ENCODE results near the gene ZNF516.

Gene ZNF516

DNA sequence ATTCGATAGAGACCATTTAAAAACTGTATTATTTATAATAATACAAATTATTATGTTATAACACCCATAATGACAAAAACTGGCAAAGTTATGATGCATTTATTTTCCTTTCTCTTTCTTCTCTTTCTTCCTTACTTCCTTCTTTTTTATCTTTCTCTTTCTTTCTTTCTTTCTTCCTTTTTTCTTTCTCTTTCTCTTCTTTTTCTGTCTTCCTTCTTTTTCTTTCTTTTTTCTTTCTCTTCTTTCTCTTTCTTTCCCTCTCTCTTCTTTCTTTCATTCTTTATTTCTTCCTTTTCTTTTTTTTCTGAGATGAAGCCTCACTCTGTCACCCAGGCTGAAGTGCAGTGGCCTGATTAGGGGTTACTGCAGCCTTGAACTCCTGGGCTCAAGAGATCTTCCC is 27.5 kb upstream of the ZNF516 start:
- TF ChIP-seq, protein P1, sequence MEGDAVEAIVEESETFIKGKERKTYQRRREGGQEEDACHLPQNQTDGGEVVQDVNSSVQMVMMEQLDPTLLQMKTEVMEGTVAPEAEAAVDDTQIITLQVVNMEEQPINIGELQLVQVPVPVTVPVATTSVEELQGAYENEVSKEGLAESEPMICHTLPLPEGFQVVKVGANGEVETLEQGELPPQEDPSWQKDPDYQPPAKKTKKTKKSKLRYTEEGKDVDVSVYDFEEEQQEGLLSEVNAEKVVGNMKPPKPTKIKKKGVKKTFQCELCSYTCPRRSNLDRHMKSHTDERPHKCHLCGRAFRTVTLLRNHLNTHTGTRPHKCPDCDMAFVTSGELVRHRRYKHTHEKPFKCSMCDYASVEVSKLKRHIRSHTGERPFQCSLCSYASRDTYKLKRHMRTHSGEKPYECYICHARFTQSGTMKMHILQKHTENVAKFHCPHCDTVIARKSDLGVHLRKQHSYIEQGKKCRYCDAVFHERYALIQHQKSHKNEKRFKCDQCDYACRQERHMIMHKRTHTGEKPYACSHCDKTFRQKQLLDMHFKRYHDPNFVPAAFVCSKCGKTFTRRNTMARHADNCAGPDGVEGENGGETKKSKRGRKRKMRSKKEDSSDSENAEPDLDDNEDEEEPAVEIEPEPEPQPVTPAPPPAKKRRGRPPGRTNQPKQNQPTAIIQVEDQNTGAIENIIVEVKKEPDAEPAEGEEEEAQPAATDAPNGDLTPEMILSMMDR (IDR thresholded peaks at IDR 0.05; ENCODE audit: control insufficient read depth, insufficient read depth, low read depth, low read length, missing control alignments) = no peak
- H3K4me3 ChIP-seq (ENCODE audit: control insufficient read depth, low read depth, low read length) = no peak overlapping the region
- DNase-seq (ENCODE audit: low read depth) = no peak

DNA sequence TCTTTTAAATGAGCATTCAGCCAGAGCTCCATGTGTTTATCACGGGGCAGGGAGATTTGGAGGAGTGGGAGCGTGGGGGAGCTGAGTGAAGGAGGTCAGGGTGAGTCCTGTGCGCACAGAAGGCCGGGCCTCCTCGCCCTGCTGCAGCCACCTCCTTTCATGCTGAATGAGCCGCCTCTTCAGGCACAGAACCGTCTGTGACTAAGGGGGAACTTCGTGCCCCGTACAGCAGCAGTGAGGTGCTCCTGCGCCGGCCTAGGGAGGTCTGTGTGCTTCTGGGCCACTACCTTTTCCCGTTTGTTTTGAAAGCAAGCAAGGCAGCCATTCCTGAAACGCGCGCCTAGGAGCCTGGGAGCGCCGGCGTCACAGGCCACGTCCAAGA is 27.1 kb upstream of the ZNF516 start:
- H3K4me3 ChIP-seq (ENCODE audit: control insufficient read depth, low read depth, low read length) = no peak overlapping the region
- TF ChIP-seq, protein P1 (IDR thresholded peaks at IDR 0.05; ENCODE audit: control insufficient read depth, insufficient read depth, low read depth, low read length, missing control alignments) = no peak
- no peak for DNase-seq (ENCODE audit: low read depth)

DNA sequence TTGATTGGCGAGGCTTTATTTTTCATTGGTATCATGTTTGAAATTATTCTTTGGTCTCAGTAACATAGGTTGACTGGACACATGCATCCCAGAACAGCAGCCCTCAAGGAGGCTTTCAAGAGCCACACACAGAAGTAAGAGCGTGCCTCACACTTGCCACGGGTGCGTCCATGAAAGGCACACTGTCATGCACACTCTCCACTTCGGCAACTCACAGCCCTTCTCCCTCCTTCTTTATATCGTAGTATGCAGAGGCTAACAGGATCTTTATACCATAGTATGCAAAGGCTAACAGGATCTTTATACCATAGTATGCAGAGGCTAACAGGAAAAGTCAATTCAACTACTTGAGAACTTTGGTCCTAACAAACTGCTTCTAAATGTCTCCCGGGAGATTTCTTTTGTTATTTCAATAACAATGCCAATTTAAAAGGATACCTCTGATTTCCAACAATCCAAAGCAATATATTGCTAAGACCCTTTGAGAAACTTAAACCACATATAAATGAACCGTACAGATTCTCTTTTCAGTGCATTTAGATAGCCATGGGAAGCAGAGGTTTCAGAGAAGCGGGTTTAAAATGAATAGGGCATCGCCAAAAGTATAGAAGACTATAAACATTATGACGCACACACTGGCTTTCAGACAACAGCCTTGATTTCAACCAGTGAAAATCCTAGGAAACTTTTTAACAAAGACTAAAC is 26.5 kb upstream of the ZNF516 start:
- H3K4me3 ChIP-seq (ENCODE audit: control insufficient read depth, low read depth, low read length) = no peak overlapping the region
- DNase-seq (ENCODE audit: low read depth) = no peak
- TF ChIP-seq, protein P1 (IDR thresholded peaks at IDR 0.05; ENCODE audit: control insufficient read depth, insufficient read depth, low read depth, low read length, missing control alignments) = no peak

DNA sequence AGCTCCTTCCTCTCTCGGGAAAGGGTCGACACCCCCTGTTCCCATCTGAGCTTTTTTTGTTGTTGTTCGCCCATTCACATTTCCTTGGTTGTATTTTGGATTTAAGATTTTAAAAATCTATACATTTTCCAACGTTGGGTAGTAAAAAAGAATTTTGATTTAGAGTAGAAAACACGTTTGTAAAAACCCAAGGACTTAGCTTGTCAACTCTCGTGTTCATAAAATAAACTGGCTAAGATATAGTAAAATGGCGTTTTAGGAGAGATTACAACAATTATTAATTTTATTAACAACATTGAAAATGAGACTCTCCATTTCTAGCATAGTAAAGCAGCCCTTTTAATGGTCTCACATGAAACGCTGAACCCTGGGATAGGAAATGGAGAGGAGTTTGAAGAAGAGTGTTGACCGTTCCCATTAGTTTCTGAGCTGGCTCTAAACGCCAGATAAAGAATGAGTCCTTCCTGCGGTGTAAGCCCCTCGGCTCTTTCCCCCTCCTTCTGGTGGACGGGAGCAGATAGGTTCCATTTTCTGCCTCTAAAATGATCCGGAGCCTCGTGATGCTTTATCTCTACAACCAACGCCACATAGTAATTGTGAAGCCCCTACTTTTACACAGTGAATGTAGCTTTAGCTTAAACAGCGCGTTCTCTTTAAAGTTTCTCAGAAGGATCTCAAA is 24.0 kb upstream of the ZNF516 start:
- H3K4me3 ChIP-seq (ENCODE audit: control insufficient read depth, low read depth, low read length) = peak overlapping the region; percentile 40
- TF ChIP-seq, protein P1 (IDR thresholded peaks at IDR 0.05; ENCODE audit: control insufficient read depth, insufficient read depth, low read depth, low read length, missing control alignments) = no peak
- no peak for DNase-seq (ENCODE audit: low read depth)

DNA sequence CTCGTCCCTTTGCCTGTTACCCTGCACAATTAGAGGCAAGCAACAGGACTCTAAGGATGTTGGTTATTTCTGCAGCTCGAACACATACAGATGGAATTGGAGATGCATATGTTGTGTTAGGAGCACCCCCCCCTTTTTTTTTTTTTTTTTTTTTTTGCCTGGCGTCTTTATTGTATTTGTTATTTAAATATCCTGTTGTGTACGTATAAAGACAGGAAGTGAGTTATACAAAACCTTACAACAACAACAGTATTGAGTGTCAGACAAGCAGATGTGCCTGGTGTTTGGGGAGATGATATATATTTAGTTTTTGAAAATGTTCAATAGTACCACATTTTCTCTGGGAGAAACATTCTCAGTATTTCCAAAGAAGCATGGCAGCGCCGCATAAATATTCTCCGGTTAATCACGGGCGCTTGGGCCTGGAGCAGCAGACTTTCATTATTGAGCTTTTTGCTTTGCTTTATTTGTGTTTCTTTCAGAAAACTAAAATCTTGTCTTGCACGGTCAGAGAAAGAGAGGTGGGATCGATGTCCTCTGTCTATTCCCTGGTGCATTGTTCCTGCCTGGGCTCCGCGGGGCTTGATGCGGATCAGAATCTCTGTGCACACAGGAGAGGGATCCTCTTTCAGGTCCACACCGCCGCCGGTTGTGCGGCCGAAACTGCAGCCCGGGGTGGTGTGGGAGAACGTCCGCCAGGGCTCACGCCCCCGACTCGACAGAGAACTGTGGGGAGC is 23.2 kb upstream of the ZNF516 start:
- peak overlapping the region; percentile 40 for H3K4me3 ChIP-seq (ENCODE audit: control insufficient read depth, low read depth, low read length)
- no peak for DNase-seq (ENCODE audit: low read depth)
- TF ChIP-seq, protein P1 (IDR thresholded peaks at IDR 0.05; ENCODE audit: control insufficient read depth, insufficient read depth, low read depth, low read length, missing control alignments) = no peak

DNA sequence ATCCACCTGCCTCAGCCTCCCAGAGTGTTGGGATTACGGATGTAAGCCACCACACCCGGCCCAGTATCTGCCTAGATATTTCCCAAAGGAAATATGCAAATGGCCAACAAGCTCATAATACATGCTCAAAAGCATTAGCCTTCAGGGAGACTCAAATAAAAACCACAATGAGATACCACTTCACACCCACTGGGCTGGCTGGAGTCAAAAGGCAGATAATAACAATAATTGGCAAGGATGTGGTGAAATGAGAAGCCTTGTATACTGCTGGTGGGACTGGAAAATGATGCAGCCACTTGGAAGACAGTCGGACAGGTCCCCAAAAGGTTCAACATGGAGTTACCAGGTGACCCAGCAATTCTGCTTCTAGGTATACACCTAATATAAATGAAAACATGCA is 20.5 kb upstream of the ZNF516 start:
- no peak for DNase-seq (ENCODE audit: low read depth)
- TF ChIP-seq, protein P1 (IDR thresholded peaks at IDR 0.05; ENCODE audit: control insufficient read depth, insufficient read depth, low read depth, low read length, missing control alignments) = no peak
- H3K4me3 ChIP-seq (ENCODE audit: control insufficient read depth, low read depth, low read length) = no peak overlapping the region
